ENCODE results near the gene MAPK1.

The MAPK1 gene

GRCh38 chr22:21780259-21780658 lies 87.2 kb downstream of the MAPK1 start:
- no peak for DNase-seq

- no peak for DNase-seq
These were observed 88.0 kb downstream of the MAPK1 start for GRCh38 chr22:21779444-21779843.

GRCh38 chr22:21778705-21779363 lies 88.6 kb downstream of the MAPK1 start:
- DNase-seq: no peak

- no peak for DNase-seq
These were observed 95.8 kb downstream of the MAPK1 start for GRCh38 chr22:21771631-21771976.

DNA sequence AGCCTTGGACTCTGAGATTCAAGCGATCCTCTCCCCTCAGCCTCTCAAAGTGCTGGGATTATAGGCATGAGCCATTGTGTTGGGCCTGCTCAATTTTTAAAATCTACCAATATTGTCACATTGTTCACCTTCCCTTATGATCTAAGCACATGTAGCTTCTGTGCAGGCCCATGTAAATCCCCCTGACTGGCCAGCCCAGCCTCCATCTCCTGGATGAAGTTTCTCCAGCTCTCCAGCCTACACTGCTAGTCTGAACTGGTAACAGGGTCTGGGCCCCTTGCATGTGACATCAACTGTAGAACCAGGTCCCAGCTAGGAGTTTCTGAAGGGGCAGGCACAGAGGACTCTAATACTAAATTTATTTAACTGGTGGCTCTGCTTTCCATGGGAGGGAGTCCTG lies 99.0 kb downstream of the MAPK1 start:
- DNase-seq: no peak

DNA sequence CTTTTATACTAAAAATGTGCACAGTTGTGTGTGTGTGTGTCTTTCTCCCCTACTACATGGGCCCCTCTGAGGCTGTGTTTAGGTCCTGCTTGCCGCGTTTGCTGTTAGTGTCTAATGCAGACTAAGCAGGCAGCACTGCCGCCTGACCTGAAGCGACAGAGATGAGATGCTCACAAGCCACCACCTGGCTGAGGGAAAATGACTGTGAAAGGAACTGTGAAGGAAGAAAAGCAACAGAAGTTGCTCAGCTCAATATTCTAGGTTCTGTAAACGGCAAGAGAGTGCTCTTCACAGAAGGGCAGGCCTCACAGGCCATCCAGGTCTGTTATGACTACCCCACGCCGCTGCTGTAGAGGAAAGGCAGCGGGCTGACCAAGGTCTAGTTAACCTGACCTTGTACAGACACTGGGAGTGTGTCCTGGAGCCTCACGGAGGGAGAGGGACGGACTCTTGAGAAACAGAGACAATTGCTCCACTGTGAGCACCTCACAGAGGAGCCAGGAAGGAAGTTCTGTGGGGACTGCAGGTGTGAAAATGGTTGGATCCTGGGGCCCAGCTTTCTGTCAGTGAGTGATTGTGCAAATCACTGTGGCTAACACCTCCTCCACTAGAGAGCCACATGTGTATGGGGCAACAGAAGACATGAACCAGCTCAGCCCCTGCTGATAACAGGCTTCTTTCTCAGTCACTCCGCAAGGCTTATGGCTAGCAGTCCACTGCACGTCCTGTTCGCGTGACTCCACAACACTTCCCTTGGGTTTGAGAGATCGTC lies 100.6 kb downstream of the MAPK1 start:
- no peak for DNase-seq

GRCh38 chr22:21765909-21766529 lies 101.4 kb downstream of the MAPK1 start:
- DNase-seq: no peak

DNA sequence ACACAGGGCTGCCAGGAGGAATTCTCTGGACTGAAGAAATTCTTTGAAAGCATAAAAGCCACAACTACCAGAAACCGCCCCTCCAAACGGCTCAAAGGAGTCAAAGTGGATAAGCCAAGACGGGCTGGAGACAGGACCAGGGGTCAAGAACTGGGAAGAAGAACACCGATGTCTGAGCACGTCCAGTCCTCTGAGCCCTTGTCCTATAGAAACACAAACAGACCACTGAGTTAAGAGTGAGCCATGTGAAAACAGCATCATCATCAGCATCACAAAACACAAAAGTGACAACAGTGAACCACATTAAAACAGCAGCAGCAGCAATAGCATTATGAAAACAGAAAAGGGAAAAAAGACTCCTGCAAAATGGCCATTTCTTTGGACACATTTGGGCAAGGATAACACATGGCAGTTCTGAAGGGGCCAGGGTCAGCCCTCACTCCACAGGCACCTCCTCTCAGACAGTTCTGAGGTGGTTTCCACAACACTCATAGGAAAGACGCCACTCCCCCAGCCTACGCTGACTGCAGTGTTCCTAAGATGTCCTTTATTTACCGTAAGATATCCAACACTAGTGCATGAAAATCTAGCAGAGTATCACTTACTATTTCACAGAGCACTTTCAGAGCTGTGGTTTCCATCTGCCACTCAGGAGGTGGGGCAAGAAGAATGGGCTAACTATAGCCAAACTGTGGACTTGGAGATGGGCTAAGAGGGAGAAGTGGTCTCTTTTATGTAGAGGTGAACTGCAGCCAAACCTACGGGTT lies 103.2 kb downstream of the MAPK1 start:
- DNase-seq: no peak

DNA sequence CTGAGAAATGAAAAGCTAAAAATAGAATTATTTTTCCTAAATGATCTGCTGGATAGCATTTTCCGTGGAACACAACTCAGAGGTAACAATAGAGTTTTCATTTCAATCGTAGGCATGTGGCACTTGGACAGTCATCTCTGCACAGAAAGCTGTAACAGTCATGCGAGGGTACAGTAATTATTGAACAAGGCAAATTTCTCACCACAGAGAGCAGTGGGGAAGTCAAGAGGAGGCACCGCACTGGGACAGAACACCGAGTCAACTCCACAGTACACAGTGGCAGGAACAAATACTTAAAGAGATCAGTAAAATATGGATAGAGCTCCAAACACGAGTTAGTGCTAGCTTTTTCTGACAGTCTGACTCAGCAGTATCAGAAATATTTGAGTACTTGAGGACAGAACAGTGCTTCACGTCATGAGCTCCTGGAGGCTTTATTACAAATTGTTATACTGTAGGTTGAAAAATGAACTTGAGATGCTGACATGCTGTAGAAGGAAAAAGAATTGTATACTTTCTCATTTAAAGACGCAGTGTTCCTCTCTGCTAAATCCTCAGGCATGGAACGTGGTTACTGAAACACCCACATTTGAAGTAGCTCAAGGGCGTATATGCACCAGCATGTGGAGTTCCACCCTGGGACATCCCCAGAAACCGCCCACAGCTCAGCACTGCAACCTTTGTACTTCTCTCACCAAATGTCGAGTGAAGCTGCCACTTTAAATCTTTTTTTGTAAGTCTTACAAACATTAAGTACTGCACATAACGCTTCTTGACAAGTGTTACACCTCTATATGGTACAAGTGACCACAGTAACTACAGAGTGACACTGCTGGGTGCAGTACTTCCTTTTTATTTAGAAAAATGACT lies 104.5 kb downstream of the MAPK1 start:
- no peak for DNase-seq

DNA sequence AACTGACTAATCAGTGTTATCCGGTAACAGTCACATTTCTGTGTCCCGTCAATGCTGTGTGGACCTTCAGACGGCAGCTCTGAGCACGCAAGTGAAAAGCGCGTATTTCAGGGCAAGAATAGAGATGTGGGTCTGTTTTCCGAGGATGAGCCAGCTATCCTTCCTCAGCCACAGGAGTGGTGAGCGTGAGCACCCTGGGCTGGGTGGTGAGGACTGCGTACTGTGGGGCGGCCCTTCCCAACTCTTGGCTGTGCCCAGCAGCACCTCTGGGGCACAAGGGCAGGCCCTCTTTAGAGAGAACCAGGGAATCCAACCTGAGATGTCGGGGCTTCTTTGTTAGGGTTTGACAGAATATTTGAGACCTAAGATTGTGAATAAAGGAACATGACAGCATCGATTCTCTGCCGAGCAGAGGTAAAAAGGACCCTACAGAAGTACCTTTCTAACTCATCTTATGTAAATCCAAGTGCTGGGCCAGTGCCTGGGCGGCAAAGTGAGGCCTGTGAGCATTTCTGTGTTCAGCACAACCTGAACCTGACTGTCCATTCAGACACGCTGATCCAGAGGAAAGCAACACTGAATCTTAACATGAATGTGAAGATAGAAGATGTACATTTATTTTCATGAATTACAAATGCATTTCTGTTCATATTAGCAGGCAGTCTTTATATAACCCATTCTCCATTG lies 105.3 kb downstream of the MAPK1 start:
- no peak for DNase-seq

DNA sequence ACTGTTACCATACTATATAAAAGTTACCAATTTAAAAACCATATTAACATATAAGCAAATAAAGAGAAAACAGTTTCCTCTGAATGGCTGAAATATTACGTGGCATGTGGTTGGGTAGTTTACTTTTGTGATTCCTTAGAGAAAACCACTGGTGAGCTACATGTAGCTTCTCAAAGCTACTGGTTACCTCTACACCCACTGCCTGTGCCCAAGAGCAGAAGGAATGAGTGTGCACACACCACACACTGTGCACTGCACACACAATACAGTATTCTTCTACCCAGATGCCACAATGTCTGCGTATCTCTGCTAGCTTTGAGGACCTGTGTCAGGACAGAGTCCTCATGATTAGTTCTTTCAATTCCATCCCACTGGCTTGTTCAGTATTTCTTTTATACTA lies 106.4 kb downstream of the MAPK1 start:
- no peak for DNase-seq

- DNase-seq: peak; percentile 13 to 16
These were observed 106.8 kb downstream of the MAPK1 start for GRCh38 chr22:21760640-21761039.

- DNase-seq: no peak
These were observed 107.6 kb downstream of the MAPK1 start for GRCh38 chr22:21759646-21760376.

- no peak for DNase-seq
These were observed 108.4 kb downstream of the MAPK1 start for GRCh38 chr22:21759093-21759492.

GRCh38 chr22:21758091-21758864 lies 109.2 kb downstream of the MAPK1 start:
- no peak for DNase-seq

- DNase-seq: no peak
These were observed 111.6 kb downstream of the MAPK1 start for GRCh38 chr22:21755851-21756284.

DNA sequence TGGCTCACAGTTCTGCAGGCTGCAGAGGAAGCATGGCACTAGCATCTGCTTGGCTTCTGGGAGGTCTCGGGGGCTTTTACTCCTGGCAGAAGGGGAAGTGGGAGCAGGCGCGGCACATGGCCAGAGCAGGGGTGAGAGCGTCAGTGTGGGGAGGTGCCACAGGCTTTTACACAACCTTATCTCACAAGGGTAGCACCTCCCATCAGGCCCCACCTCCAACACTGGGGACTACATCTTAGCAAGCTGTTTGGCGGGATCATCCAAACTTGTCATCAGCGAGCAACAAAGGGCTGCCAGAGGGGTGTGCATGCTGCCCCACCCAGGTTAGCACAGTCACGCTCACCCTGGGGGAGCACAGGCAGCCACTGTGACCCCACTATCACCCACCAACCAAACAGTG lies 112.9 kb downstream of the MAPK1 start:
- peak; percentile 54 to 59 for DNase-seq

DNA sequence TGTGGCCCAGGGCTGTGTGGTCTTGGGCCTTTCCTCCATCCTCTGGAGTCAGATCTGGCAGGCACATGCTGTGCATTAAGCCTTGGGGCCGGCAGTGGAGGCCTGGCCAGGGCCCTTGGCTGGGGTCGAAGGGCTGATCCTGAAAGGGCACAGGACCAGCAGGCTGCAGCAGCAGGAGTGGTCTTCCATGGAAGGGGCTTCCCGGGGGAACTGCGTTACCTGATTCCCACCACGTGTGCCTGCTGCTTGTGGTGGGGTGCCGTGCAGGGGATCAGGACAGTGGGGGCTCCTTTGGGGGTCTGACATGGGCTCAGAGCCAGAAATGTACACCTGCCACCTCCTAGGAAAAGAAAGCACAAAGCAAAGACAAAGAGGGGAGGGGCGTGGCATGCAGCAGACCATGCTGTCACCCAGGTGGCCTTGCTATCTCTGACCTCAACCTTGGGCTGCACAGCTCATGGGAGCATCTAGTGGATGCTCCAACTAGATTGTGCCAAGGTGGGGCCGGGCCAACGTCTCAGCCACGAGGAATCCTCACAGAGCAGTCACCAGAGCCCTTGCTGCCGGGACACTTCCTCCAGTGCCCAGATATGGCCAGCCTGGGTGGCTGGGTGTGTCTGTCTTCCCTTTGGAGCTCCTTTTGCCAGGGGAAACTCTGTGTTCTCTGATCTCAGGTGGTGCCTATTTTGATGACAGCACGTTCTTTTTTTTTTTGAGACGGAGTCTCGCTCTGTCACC lies 113.9 kb downstream of the MAPK1 start:
- no peak for DNase-seq

DNA sequence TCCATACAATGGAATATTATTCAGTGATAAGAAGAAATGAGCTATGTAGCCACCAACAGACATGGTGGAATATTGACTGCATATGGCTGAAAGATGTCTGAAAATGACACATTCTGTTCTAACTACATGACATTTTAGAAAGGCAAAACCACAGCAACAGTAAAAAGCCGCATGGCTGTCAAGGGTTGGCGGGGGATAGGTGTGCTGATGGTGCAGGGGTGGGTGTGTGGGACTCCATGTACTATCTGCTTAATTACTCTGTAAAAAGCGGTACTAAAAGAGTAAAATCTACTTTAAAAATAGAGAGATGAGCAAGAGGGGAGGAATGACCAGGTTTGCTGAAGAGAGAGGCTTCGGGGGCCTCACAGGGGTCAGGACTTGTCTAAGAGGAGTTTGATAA lies 115.2 kb downstream of the MAPK1 start:
- no peak for DNase-seq

DNA sequence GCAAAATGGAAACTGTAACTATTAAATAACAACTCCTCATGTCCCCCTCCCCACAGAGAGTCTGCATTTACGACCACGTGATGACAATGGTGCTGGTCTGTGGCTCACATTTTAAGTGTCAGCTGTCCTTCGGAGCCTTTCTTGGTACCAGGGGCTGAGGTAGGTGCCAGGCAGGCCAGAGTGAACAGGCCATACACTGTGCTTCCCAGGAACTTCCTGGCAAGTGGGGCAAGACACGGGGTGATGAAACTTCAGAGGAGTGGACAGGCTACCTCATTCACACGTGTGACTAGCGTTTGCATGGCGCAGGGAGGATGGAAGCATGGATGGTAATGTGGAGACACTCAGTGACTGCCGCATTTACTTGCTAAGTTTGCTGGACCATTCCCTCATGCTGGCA lies 121.5 kb downstream of the MAPK1 start:
- no peak for DNase-seq
